ENCODE results near the gene PLEKHB1.

PLEKHB1 gene, protein sequence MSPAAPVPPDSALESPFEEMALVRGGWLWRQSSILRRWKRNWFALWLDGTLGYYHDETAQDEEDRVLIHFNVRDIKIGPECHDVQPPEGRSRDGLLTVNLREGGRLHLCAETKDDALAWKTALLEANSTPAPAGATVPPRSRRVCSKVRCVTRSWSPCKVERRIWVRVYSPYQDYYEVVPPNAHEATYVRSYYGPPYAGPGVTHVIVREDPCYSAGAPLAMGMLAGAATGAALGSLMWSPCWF

DNA sequence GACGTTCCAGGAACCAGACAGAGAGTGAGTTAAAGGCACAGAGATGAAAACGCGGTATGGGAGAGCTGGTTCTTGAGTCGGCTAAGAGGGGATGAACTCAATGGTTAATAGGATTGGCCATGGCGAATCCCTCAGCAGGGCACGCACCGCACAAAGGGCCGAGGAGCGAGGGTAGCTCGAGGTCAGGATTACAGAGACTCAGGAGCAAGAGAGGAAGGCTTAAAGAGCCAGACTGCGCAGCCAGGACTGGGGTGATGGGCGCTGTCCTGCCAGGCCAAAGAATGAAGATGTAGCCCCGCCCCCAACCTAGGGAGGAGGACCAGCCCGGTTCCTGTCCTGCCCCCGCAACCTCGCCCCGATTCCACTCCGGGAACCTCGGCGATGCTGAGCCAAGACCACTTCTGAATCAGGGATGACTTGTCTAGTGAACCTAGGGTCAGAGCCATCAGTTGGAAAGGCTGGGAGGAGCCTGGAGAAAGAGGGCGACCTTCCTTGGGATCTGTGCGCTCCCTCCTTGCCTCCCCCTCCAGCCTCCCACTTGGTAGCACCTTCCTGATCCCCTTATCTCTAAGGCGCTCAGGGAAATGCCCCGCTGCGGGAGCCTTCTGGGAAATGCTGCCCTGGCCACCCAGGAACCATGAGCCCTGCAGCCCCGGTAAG is at the start of gene PLEKHB1:
PLEKHB1 (plus strand) TSS at position 610 of the 660 bp plus-strand sequence; CDS start at position 638, 28 bp downstream.
- H3K27ac ChIP-seq, result peak within 1 kb of the TSS; percentile 49; the same call in 1 of the 2 replicates
- TF ChIP-seq ZFX (IDR thresholded peaks at IDR 0.05), result no peak
- TF ChIP-seq, protein P1, sequence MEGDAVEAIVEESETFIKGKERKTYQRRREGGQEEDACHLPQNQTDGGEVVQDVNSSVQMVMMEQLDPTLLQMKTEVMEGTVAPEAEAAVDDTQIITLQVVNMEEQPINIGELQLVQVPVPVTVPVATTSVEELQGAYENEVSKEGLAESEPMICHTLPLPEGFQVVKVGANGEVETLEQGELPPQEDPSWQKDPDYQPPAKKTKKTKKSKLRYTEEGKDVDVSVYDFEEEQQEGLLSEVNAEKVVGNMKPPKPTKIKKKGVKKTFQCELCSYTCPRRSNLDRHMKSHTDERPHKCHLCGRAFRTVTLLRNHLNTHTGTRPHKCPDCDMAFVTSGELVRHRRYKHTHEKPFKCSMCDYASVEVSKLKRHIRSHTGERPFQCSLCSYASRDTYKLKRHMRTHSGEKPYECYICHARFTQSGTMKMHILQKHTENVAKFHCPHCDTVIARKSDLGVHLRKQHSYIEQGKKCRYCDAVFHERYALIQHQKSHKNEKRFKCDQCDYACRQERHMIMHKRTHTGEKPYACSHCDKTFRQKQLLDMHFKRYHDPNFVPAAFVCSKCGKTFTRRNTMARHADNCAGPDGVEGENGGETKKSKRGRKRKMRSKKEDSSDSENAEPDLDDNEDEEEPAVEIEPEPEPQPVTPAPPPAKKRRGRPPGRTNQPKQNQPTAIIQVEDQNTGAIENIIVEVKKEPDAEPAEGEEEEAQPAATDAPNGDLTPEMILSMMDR (conservative IDR thresholded peaks at IDR 0.05), result no peak

DNA sequence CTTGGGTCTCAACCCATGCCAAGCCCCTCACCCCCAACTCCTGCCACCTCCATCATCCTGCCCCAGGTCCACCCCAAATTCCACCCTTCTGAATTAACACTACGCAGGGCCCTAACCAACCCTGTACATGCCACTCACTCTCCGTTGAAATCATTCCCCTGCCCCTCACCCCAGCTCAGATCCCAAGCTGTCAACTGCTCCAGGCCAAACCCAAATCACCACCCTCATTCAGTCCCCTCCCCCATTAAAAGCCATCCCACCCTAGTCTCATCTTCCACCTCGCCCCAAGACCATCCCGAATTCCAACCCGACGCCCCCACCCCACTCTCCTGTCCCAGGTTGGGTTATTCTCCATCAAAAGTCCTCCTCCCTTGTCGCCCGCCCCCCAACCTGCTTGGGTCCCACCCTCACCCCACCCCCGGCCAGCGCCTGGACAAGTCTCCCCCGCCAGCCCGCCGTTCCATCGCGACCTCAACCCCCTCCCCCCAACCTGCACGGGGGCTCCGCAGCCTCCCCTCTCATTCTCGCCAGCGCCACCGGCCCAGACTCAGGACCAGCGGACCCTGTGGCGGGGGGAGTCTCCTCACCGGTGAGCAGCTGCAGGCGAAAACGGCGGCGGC is 48.9 kb upstream of the PLEKHB1 start:
- TF ChIP-seq, protein P1 (conservative IDR thresholded peaks at IDR 0.05), result no peak
- TF ChIP-seq ZFX (IDR thresholded peaks at IDR 0.05), result no peak
- peak overlapping the region; percentile 79 for H3K27ac ChIP-seq

DNA sequence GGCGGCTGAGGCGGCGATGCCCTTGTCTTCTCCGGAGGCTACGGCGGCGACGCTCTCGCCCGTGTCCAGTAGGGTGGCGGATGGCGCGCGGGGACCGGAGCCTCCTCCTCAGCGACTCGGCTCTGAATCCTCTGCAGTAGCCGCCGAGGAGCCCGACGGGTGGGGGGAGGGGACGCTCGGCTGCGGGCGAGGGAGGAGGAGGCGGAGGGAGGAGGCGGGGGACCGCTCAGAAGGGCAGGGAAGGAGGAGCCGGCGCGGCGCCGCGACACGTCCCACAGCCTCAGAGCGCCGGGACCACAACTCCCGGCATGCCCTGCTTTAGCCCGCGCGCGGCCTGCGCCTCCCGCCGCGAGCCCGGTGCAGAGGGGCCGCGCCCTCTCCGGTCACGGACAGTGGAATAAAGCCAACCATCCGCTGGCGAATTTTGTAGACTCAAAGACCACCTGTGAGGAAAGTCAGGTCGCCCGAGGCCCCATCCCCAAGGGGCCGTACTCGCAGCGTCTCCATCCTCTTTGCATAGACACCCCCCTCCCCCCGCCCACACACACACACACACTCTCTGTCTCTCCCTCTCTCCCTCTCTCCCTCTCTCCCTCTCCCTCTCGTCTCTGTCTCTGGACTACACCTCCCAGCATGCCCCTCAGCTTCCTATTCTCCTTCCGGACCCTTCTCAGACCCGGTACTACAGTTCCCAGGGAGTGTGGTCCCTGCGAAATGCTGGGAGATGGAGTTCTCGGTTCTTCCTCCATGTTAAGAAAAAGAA is 48.2 kb upstream of the PLEKHB1 start, which contains the start of gene FAM168A:
FAM168A (minus strand) TSS at position 157 of the 763 bp plus-strand sequence. CDS start 129,638 bp downstream, outside the sequence.
- peak within 1 kb of the TSS; percentile 79 for H3K27ac ChIP-seq
- TF ChIP-seq ZFX (IDR thresholded peaks at IDR 0.05), result peak; percentile 82
- TF ChIP-seq, protein P1 (conservative IDR thresholded peaks at IDR 0.05), result no peak; the same call in 1 of the 2 replicates

DNA sequence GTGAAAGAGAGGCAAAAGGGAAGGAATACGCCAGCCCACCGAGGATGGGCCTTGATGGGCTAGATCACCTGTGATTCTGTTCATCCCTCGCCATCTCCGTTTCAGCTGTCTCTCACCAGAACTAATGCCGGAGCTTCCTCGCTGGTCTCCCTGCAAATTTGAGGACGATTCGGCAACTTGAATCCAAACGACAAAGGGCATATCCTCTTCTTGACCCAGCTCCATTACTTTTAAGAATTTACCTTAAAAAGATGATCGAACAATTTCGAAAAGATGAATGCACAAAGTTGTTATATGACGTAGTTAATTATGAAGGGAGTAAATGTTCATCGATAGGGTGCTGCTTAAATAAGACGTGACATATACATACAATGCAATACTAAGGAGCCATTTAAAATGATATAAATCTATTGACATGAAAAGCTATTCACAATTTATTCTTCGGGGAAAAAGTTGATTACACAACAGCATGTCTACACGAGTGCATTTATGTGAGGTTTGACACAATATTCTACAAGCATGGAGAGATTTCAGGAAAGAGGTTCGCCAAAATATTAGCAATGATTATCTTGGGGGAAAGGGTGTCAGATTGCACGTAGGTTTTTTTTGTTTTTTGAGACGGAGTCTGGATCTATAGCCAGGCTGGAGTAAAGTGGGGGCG is 47.5 kb upstream of the PLEKHB1 start:
- peak overlapping the region; percentile 79 for H3K27ac ChIP-seq

DNA sequence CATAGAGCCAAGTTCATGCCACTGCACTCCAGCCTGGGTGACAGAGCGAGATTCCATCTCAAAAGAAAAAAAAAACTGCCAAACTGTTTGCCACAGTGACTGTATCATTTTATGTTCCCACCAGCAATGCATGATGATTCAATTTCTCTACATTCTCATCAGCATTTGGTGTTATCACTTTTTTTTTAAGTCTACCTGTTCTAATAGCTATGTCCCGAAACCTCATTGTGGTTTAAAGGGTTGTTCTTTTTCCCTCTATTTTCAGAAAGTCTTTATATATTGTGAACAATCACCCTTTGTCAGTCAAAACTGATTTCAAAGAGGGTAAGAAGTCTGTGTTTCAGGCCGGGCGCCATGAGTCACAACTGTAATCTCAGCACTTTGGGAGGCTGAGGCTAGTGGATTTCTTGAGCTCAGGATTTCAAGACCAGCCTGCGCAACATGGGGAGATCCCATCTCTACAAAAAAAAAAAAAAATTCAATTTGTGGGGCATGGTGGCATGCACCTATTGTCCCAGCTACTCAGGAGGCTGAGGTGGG is 33.7 kb upstream of the PLEKHB1 start:
- H3K27ac ChIP-seq, result no peak overlapping the region
- TF ChIP-seq, protein P1 (conservative IDR thresholded peaks at IDR 0.05), result no peak
- TF ChIP-seq ZFX (IDR thresholded peaks at IDR 0.05), result no peak

More for the DNA sequence above, 47.5 kb upstream of the PLEKHB1 start:
- TF ChIP-seq, protein P1 (conservative IDR thresholded peaks at IDR 0.05), result no peak
- TF ChIP-seq ZFX (IDR thresholded peaks at IDR 0.05), result no peak

DNA sequence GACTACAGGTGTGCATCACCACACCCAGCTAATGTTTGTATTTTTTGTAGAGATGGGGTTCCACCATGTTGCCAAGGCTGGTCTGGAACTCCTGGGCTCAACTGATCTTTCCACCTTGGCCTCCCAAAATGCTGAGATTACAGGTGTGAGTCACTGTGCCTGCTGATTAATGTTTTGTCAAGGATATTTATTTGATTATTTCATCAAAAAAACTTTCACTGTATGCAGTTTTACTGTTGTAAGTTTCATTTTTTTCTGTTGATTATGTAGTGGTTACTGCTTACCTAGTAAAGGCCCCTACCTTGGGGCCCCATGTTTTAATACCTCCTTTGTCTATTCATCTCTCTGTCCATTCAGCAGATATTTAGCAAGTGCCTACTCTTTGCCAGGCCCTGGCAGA is 31.8 kb upstream of the PLEKHB1 start:
- TF ChIP-seq, protein P1 (conservative IDR thresholded peaks at IDR 0.05), result no peak
- no peak for TF ChIP-seq ZFX (IDR thresholded peaks at IDR 0.05)
- H3K27ac ChIP-seq, result no peak overlapping the region
